ENCODE data around the gene KLHDC9. TPM values are rescaled to one million over a fixed set of nuclear protein-coding genes. Genes with fewer than 3 reads are reported as not detected.

KLHDC9 gene
- total RNA-seq, 4 donors from 2014 or later: 5.1 to 8.3 (median 7.6) TPM

GRCh38 chr1:161119092-161119903 is 21.1 kb downstream of the KLHDC9 start:
- WGBS: 34% methylated on average over 9 of the region's 10 CpGs
- Histone ChIP-seq H3K4me1 (peaks cover 44 to 64% (median 50%) of the 10 kb centered on the region in 4 donors), H3K27ac (replicated peaks in 1 of 4) (peak overlapping the region; percentile 93 to 96 (median 95)), H3K9me3 (no peaks in the 10 kb centered on the region), H3K36me3 (peaks cover 38 to 54% (median 45%) of the 10 kb centered on the region in 4 donors), H3K27me3 (no peaks in the 10 kb centered on the region), H3K4me3 (peak overlapping the region; percentile 88 to 99 (median 96))
- intact Hi-C loops (cut with DNase I): loop anchor here (10.0 kb wide), 1 partner anchor 284 kb away; no protein-coding TSS in a partner anchor
- DNase-seq (ENCODE audit: extremely low spot score): no peak
- TF ChIP-seq POLR2A (IDR thresholded peaks at IDR 0.05; ENCODE audit: low read depth): no peak
- peak in 1 of 2 donors; percentile 47 for TF ChIP-seq POLR2AphosphoS5 (IDR thresholded peaks at IDR 0.05)
- peak in 2 of 3 experiments; percentile 26 to 41 for TF ChIP-seq CTCF (IDR thresholded peaks at IDR 0.05)

GRCh38 chr1:161121042-161121650 is 23.0 kb downstream of the KLHDC9 start:
- intact Hi-C loops (cut with DNase I): no loop called here
- DNase-seq (ENCODE audit: extremely low spot score): no peak
- Histone ChIP-seq H3K4me1 (peaks cover 31 to 47% (median 37%) of the 10 kb centered on the region in 4 donors), H3K27me3 (no peaks in the 10 kb centered on the region), H3K9me3 (no peaks in the 10 kb centered on the region), H3K27ac (replicated peaks in 1 of 4) (peak overlapping the region in 1 of 4 donors; percentile 95), H3K36me3 (peaks cover 46 to 63% (median 54%) of the 10 kb centered on the region in 4 donors), H3K4me3 (no peak overlapping the region)
- TF ChIP-seq CTCF (IDR thresholded peaks at IDR 0.05) (no peak), POLR2AphosphoS5 (IDR thresholded peaks at IDR 0.05) (no peak), EP300 (IDR thresholded peaks at IDR 0.05) (no peak), POLR2A (IDR thresholded peaks at IDR 0.05; ENCODE audit: low read depth) (no peak)
- WGBS: 86% methylated on average over 3 of the region's 3 CpGs

- Histone ChIP-seq H3K36me3 (peaks cover 48 to 68% (median 59%) of the 10 kb centered on the region in 4 donors), H3K27ac (replicated peaks in 1 of 4) (no peak overlapping the region), H3K4me3 (no peak overlapping the region), H3K4me1 (peaks cover 27 to 47% (median 33%) of the 10 kb centered on the region in 4 donors), H3K9me3 (no peaks in the 10 kb centered on the region), H3K27me3 (no peaks in the 10 kb centered on the region)
- intact Hi-C loops (cut with DNase I): no loop called here
- 71% methylated on average over 4 of the region's 4 CpGs for WGBS
- TF ChIP-seq EP300 (IDR thresholded peaks at IDR 0.05) (no peak), POLR2AphosphoS5 (IDR thresholded peaks at IDR 0.05) (no peak), POLR2A (IDR thresholded peaks at IDR 0.05; ENCODE audit: low read depth) (no peak), CTCF (IDR thresholded peaks at IDR 0.05) (no peak)
- DNase-seq (ENCODE audit: extremely low spot score): no peak
Measured at GRCh38 chr1:161121834-161122233, 23.7 kb downstream of the KLHDC9 start.

GRCh38 chr1:161122967-161123366 is 24.8 kb downstream of the KLHDC9 start:
- no peaks in the 10 kb centered on the region for H3K27me3 ChIP-seq
- 89% methylated on average over 6 of the region's 6 CpGs for WGBS
- intact Hi-C loops (cut with DNase I): no loop called here
- H3K4me1 ChIP-seq: peaks cover 29 to 51% (median 39%) of the 10 kb centered on the region in 4 donors
- H3K27ac ChIP-seq (replicated peaks in 1 of 4): no peak overlapping the region
- peaks cover 53 to 79% (median 67%) of the 10 kb centered on the region in 4 donors for H3K36me3 ChIP-seq
- no peak overlapping the region for H3K4me3 ChIP-seq
- no peak for DNase-seq (ENCODE audit: extremely low spot score)
- TF ChIP-seq POLR2AphosphoS5 (IDR thresholded peaks at IDR 0.05): no peak
- TF ChIP-seq EP300 (IDR thresholded peaks at IDR 0.05): no peak
- TF ChIP-seq CTCF (IDR thresholded peaks at IDR 0.05): no peak
- TF ChIP-seq POLR2A (IDR thresholded peaks at IDR 0.05; ENCODE audit: low read depth): no peak
- no peaks in the 10 kb centered on the region for H3K9me3 ChIP-seq

All from esophagus muscularis mucosa (tissue), 4 donors.